H7 (cell line): ENCODE measurements around the gene C10orf67. TPM values are rescaled to one million over a fixed set of nuclear protein-coding genes. Genes with fewer than 3 reads are reported as not detected.
A peak's percentile ranks its signal among the peaks of the same experiment; 100 is the strongest.
"Not testable (repeated sequence)": the region's sequence is repeated elsewhere in the genome, so short reads cannot be mapped to it uniquely, and the experiment has no call there.

Experiments used
- DNase-seq: peaks from one replicate; pipeline ENCODE4 v3.0.0; 2012
- H3K27me3 ChIP-seq: 2 replicates; pipeline ENCODE4 v1.6.0; 2011; ENCODE audit warnings: mild to moderate bottlenecking, low read length; ENCODE audit not compliant: control insufficient read depth, insufficient read depth
- H3K36me3 ChIP-seq: replicated peaks from 2 replicates; pipeline ENCODE4 v1.5.1; 2011; ENCODE audit warnings: low read length; ENCODE audit not compliant: control insufficient read depth, insufficient read depth
- H3K4me3 ChIP-seq: 2 replicates; pipeline ENCODE4 v1.5.1; 2011; ENCODE audit warnings: low read depth, mild to moderate bottlenecking, control low read depth, low read length, moderate library complexity; ENCODE audit not compliant: insufficient read depth
- total RNA-seq: library from RNA; depleted of rRNA; stranded (reverse); fragments of >200 nt; shearing (Covaris generic); gene quantifications from 2 replicates; pipeline ENCODE4 v1.2.3, GENCODE V29; 2014

C10orf67 gene
- total RNA-seq, 1 experiment from 2014 or later = not detected

DNA sequence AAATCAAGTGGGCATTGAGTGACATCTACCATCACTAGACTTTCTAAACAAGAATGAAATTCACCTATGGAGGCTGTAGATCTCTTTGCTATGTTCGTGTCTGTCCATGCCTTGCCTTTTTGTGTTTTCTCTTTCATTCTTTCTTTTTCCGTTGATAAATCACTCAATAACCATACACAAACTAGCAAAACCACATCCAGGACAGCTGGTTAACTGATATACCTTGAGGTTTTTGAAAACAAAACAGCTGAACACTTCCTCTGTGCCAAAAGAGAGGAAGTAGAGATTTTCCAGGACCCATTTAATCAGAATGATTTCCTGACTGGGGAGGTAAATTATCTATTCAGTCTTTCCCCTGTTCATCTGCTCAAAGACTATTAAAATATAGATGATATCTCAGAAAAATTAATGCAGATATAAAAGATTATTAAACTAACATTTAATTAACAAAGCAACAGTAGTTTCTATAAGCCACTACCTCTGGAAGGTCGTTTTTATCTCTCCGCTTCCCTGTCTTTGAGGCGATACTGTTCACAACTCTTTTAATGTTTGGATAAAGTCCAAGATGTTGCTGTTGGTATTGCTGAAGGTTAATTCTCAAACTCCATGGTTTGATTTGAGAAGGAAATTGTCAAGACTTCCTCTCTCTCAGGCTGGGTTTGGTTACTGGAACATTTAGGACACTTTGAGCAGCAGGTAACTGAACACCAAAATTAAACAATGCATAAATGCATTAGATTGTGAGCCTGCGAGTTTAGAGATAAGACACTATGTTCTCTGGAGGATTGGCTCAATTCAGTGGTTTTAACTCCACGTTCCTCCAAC lies 24.4 kb upstream of the C10orf67 start:
- no peak for DNase-seq
- Histone ChIP-seq H3K36me3 (no peaks in the 10 kb centered on the region), H3K27me3 (no peaks in the 10 kb centered on the region), H3K4me3 (no peak overlapping the region)

- no peaks in the 10 kb centered on the region for H3K36me3 ChIP-seq
- no peak for DNase-seq
- H3K27me3 ChIP-seq = no peaks in the 10 kb centered on the region
- H3K4me3 ChIP-seq = no peak overlapping the region
Measured at GRCh38 chr10:23367896-23368595, 23.4 kb upstream of the C10orf67 start.

- H3K36me3 ChIP-seq, DNase-seq, H3K4me3 ChIP-seq, H3K27me3 ChIP-seq: not testable (repeated sequence)
Measured at GRCh38 chr10:23365417-23366030, 20.9 kb upstream of the C10orf67 start.

DNA sequence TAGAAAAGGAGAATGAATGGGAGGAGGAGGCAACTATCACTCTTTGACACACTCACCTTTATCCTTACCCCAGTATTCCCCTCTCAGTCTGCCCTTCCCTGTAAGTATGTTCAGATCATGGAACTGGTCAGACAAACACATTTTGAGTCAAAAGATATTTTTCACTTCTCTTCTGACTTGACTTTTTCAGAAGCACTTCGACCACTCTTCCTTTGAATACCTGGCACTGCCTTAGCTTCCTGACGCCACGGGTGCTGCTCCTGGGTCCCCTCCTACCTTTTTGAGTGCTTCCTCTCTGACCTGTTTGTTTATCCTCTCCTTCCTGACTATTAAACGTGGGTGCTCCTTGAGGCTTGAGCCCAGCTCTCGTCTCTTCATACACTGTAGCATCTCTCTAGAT lies 19.8 kb upstream of the C10orf67 start:
- no peak overlapping the region for H3K4me3 ChIP-seq
- no peak for DNase-seq
- no peaks in the 10 kb centered on the region for H3K36me3 ChIP-seq
- H3K27me3 ChIP-seq = no peaks in the 10 kb centered on the region

DNA sequence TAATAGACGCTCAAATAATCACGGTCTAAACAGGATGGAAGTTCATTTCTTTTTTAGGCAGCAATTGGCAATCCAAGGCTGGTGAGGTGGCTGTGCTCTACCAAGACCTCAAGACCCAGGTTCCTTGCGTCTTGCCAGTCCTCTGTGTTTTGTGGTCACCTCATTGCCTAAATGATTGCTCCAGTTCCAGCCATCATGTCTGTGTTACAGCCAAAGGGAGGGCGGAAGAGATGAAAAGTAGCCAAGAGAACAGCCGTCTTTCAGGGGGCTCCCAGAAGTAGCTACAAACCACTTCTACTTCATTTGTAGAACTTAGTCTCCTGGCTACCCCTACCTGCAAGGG lies 19.2 kb upstream of the C10orf67 start:
- no peak overlapping the region for H3K4me3 ChIP-seq
- H3K36me3 ChIP-seq = no peaks in the 10 kb centered on the region
- no peak for DNase-seq
- H3K27me3 ChIP-seq = no peaks in the 10 kb centered on the region

DNA sequence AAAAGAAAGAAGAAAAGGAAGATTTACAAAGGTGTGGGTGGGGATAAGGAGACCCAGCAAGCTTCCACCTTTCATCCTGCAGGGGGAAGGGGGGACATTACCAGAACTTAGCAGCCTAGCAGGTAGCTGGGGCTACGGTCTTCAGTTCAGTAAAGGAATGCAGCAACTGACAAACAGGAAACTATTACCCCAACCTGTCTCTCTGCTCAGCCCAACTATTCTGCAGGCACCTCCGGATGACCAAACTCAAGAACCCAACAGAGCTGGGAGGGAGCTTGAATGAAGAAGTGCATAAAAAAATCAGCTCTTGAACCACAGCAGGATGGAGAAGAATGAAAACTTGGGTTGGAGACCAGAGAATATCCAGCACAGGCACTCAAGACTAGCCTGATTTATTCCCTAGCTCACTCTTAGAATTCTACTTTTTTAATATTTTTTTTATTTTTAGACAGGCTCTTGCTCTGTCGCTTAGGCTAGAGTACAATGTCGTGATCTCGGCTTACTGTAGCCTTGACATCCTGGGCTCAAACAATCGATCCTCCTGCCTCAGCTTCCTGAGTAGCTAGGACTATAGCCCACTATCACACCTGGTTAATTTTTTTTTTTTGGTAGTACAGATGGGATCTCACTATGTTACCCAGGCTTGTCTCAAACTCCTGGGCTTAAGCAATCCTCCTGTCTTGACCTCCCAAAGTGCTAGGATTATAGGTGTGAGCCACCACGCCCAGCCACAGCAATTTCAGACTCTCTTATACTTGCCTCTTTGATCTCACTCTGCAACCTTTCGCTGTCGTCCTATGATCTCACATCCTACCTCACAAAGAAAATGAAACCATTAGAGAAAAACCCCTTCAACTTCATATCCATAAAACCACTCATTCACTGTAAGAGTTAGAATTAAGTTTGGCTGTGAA lies 18.5 kb upstream of the C10orf67 start:
- DNase-seq = no peak
- Histone ChIP-seq H3K36me3 (no peaks in the 10 kb centered on the region), H3K27me3 (no peaks in the 10 kb centered on the region), H3K4me3 (no peak overlapping the region)

DNA sequence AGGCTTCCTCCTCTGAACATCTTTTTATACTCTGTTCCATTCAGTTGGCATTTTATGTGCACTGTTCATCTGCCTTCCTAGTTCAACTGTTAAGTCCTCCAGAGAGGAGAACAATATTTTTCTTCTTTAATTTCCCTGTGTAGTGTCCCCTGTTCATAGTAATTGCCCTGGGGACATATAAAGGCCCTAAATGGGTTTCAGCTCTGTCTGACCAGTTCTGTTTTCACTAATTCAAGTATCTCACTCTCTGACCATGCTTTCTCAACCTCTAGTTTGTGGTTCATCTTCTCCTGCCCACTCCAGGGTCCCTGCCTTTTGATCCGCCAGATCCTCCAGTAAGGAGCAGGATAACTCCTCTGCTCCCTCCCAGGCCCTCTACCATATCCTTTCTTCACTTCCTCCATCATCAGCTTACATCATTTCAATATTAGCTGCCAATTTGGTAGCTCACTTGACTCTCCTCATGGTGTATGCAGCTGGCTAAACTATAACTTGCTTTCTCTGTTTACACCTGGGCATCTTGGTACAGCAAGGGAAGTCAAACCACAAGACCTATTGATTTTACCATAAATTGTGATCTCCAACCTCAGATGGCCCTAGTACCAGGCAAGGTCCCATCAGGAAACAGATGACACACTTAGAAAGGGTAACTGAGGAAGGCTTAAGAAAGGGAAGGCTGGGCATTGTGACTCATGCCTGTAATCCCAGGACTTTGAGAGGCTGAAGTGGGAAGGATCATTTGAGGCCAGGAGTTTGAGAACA lies 17.7 kb upstream of the C10orf67 start:
- Histone ChIP-seq H3K36me3 (no peaks in the 10 kb centered on the region), H3K27me3 (no peaks in the 10 kb centered on the region), H3K4me3 (no peak overlapping the region)
- no peak for DNase-seq

- Histone ChIP-seq H3K36me3 (no peaks in the 10 kb centered on the region), H3K4me3 (no peak overlapping the region), H3K27me3 (no peaks in the 10 kb centered on the region)
- DNase-seq = no peak
Measured at GRCh38 chr10:23361665-23362064, 17.1 kb upstream of the C10orf67 start.

DNA sequence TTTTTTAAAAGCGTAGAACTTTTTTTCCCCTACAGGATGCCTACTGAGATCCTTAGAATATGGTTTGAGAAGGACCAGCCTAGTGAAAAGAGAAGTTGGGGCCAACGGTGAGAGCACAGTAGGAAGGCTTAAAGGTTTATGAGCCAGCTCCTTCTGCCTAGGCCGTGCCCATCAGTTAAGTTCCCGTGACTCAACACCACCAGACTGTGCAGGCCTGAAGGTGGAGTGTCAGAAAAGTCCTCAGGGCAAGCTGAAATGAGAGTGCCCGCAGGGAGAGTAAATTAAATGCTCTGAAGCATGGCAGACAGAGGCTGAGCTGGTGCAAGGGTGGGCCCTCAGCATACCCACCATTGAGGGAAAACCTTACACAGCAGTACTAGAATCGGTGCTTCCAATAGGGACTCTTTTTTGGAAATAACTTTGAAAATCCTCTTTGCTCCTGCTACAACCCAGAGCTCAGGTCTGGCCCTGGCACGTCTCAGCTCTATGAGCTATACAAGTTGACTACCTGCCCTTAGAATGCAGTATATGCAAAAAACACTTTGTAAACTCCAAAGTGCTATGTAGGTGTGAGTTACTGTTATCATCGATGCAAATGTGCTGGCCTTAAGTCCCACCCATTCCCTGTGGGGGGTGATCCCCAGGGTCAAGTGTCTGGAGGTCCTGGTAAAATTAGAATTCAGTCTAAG lies 15.2 kb upstream of the C10orf67 start:
- no peak for DNase-seq
- Histone ChIP-seq H3K36me3 (no peaks in the 10 kb centered on the region), H3K4me3 (no peak overlapping the region), H3K27me3 (no peaks in the 10 kb centered on the region)

DNA sequence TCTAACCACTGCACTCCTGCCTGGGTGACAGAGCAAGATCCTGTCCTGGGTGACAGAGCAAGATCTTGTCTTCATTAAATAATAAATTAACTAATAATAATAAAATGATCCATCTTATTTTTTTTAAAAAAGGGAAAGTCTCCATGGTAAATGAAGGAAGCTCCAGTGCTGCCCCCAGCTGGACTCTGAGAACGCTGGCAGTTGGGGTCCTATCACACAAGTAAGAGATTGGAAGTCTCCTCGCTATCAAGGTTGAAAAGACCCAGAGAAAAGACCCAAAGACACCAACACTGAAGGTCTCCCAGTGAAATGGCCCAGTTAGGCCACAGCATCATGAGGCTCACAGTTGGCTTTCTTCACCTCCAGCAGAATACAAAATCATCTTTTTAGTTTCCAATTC lies 13.8 kb upstream of the C10orf67 start:
- Histone ChIP-seq H3K27me3 (no peaks in the 10 kb centered on the region), H3K4me3 (no peak overlapping the region), H3K36me3 (no peaks in the 10 kb centered on the region)
- peak; percentile 16 for DNase-seq

GRCh38 chr10:23354630-23355279 lies 10.2 kb upstream of the C10orf67 start:
- Histone ChIP-seq H3K4me3 (no peak overlapping the region), H3K27me3 (no peaks in the 10 kb centered on the region), H3K36me3 (no peaks in the 10 kb centered on the region)
- DNase-seq = no peak

GRCh38 chr10:23351926-23352519 lies 7.4 kb upstream of the C10orf67 start:
- Histone ChIP-seq H3K4me3 (no peak overlapping the region), H3K27me3 (no peaks in the 10 kb centered on the region), H3K36me3 (no peaks in the 10 kb centered on the region)
- DNase-seq = no peak

GRCh38 chr10:23350706-23351105 lies 6.1 kb upstream of the C10orf67 start:
- H3K27me3 ChIP-seq, H3K36me3 ChIP-seq, DNase-seq, H3K4me3 ChIP-seq: not testable (repeated sequence)
